ENCODE data around the gene GPRIN3.

The GPRIN3 gene

DNA sequence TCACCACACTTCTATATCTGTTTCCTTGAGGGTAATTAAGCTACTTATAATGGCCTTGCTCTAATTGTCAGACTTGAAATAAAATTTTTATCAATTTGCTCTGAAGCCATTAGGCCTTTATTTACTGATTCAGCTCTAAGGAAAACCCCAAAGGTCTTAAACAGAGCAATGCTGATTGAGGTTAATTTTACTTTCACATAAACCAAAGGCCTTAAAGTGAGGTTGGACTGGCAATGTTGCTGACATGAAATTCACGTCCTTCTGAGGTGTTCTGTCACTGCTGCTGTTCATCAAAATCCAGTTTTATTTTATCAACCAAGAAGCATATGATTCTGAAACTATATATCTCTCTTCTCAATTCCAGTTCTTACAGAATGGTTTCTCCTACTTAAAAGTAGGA, 21.7 kb upstream of the GPRIN3 start:
- H3K9me3 ChIP-seq (ENCODE audit: severe bottlenecking) = no peaks in the 10 kb centered on the region
- H3K36me3 ChIP-seq (ENCODE audit: low read depth) = no peaks in the 10 kb centered on the region
- no peak for DNase-seq (ENCODE audit: low spot score)
- no peak for ATAC-seq (ENCODE audit: low read depth)
- no peaks in the 10 kb centered on the region for H3K4me1 ChIP-seq (ENCODE audit: insufficient read depth, poor library complexity, severe bottlenecking)
- TF ChIP-seq CTCF (IDR thresholded peaks at IDR 0.05; ENCODE audit: poor library complexity, severe bottlenecking) = no peak
- no peak overlapping the region for H3K4me3 ChIP-seq (ENCODE audit: severe bottlenecking)
- no peak overlapping the region for H3K27ac ChIP-seq (ENCODE audit: poor library complexity, severe bottlenecking)
- no peaks in the 10 kb centered on the region for H3K27me3 ChIP-seq (ENCODE audit: insufficient read depth, poor library complexity, severe bottlenecking)

DNA sequence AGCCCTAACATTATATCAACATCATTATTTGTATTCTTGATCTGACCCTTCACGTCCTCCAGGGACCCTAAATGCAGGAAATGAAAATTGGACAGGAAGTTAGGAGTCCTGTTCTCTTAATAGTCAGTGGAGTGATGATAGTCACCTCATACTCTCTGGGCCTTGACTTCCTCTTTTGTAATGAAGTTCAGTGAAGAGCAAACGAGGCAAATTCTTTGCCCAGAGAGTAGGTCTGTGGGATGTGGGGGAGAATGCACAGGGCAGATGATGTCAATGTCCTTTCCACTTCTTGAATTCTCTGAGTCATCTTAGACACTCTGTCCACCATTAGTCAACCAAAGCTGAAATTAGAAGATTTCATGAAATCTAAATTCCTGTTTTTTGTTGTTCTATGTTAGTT, 17.1 kb upstream of the GPRIN3 start:
- H3K4me3 ChIP-seq (ENCODE audit: severe bottlenecking) = no peak overlapping the region
- DNase-seq (ENCODE audit: low spot score) (no peak), ATAC-seq (ENCODE audit: low read depth) (no peak)
- H3K4me1 ChIP-seq (ENCODE audit: insufficient read depth, poor library complexity, severe bottlenecking) = no peaks in the 10 kb centered on the region
- H3K27ac ChIP-seq (ENCODE audit: poor library complexity, severe bottlenecking) = no peak overlapping the region
- H3K36me3 ChIP-seq (ENCODE audit: low read depth) = no peaks in the 10 kb centered on the region
- no peak for TF ChIP-seq CTCF (IDR thresholded peaks at IDR 0.05; ENCODE audit: poor library complexity, severe bottlenecking)
- H3K27me3 ChIP-seq (ENCODE audit: insufficient read depth, poor library complexity, severe bottlenecking) = no peaks in the 10 kb centered on the region
- H3K9me3 ChIP-seq (ENCODE audit: severe bottlenecking) = no peaks in the 10 kb centered on the region

DNA sequence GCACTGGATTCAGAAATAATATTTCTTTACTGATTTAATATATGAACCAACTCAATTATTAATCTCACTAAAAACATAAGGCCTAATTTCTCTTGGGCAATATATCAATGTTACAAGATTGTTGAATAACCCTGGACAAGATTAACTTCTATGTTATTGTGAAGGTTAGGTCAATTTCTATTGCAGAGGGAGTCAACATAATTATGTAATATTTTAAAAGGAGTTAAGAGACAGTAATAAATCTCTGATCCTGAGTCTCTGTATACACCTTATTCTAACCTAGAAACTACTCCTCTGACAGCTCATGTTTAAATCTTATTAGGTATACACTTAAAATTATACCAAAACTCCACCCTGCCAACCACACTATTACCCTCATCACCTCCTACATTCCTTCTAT, 15.1 kb upstream of the GPRIN3 start:
- Histone ChIP-seq H3K27ac (ENCODE audit: poor library complexity, severe bottlenecking) (no peak overlapping the region), H3K27me3 (ENCODE audit: insufficient read depth, poor library complexity, severe bottlenecking) (no peaks in the 10 kb centered on the region), H3K36me3 (ENCODE audit: low read depth) (no peaks in the 10 kb centered on the region), H3K4me1 (ENCODE audit: insufficient read depth, poor library complexity, severe bottlenecking) (no peaks in the 10 kb centered on the region), H3K9me3 (ENCODE audit: severe bottlenecking) (no peaks in the 10 kb centered on the region), H3K4me3 (ENCODE audit: severe bottlenecking) (no peak overlapping the region)
- DNase-seq (ENCODE audit: low spot score) (no peak), ATAC-seq (ENCODE audit: low read depth) (no peak)
- TF ChIP-seq CTCF (IDR thresholded peaks at IDR 0.05; ENCODE audit: poor library complexity, severe bottlenecking) = no peak

DNA sequence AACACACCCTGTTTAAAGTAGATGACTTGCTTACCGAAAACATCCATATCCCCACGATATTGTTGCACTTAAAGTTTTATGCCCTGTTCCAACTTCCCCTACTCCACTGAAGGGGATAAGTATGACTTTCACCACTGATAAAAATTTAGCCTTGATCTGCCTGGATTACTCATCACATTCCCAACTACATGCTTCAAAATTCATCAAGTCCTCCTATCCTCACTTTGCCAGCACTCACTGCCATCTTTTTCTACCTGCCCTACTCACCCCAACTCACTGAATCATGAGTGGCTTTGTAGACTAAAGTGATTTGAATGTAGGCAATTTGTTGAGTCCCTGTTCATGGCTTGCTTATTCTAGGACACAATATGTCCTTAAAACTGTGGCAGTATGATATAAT, 12.2 kb upstream of the GPRIN3 start:
- TF ChIP-seq CTCF (IDR thresholded peaks at IDR 0.05; ENCODE audit: poor library complexity, severe bottlenecking) = no peak
- ATAC-seq (ENCODE audit: low read depth) (no peak), DNase-seq (ENCODE audit: low spot score) (no peak)
- H3K9me3 ChIP-seq (ENCODE audit: severe bottlenecking) = no peaks in the 10 kb centered on the region
- no peaks in the 10 kb centered on the region for H3K27me3 ChIP-seq (ENCODE audit: insufficient read depth, poor library complexity, severe bottlenecking)
- H3K36me3 ChIP-seq (ENCODE audit: low read depth) = no peaks in the 10 kb centered on the region
- no peak overlapping the region for H3K4me3 ChIP-seq (ENCODE audit: severe bottlenecking)
- no peak overlapping the region for H3K27ac ChIP-seq (ENCODE audit: poor library complexity, severe bottlenecking)
- H3K4me1 ChIP-seq (ENCODE audit: insufficient read depth, poor library complexity, severe bottlenecking) = no peaks in the 10 kb centered on the region

DNA sequence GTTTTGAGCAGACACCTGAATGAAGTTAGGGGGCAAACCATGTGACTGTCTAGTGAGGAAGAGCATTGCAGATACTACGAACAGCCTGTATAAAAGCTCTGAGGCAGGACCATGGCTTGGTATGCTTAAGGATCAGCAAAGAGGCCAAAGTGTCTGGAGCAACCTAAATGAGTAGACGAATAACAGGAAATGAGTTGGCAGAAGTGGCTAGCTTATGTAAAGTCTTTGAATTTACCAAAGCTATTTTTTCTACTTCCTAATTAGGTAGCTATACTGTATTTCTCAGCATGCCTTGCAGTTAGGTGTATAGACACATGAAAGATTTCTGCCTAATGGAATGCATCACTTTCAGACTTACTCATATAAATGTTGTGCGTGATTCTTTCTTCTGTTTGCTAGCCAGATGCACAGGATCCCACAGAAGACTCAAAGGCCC, 9.3 kb upstream of the GPRIN3 start:
- Histone ChIP-seq H3K4me1 (ENCODE audit: insufficient read depth, poor library complexity, severe bottlenecking) (no peaks in the 10 kb centered on the region), H3K27me3 (ENCODE audit: insufficient read depth, poor library complexity, severe bottlenecking) (no peaks in the 10 kb centered on the region), H3K4me3 (ENCODE audit: severe bottlenecking) (no peak overlapping the region), H3K9me3 (ENCODE audit: severe bottlenecking) (no peaks in the 10 kb centered on the region), H3K27ac (ENCODE audit: poor library complexity, severe bottlenecking) (no peak overlapping the region), H3K36me3 (ENCODE audit: low read depth) (no peaks in the 10 kb centered on the region)
- ATAC-seq (ENCODE audit: low read depth) = peak; percentile 85
- no peak for DNase-seq (ENCODE audit: low spot score)
- TF ChIP-seq CTCF (IDR thresholded peaks at IDR 0.05; ENCODE audit: poor library complexity, severe bottlenecking) = no peak

All from RWPE2 (cell line).